C4-2B (cell line): ENCODE results near the gene RBL2.

Experiments used
- CTCF ChIP-seq: fragments of 450-650 bp; conservative IDR thresholded peaks from 2 replicates; pipeline ENCODE4 v1.5.1; 2017; ENCODE audit warnings: mild to moderate bottlenecking
- ZFX ChIP-seq: fragments of 450-650 bp; IDR thresholded peaks from 2 replicates; pipeline ENCODE4 v1.6.1; 2017

- no peak for TF ChIP-seq CTCF
- TF ChIP-seq ZFX, result no peak
Observed at GRCh38 chr16:53530741-53531140, 96.5 kb downstream of the RBL2 start.
